AG09309 (cell line): ENCODE results near the gene FOXA3.
A peak's percentile ranks its signal among the peaks of the same experiment; 100 is the strongest.
"Not testable (repeated sequence)": the region's sequence is repeated elsewhere in the genome, so short reads cannot be mapped to it uniquely, and the experiment has no call there.

Experiments
- DNase-seq: peaks from one replicate; pipeline ENCODE4 v3.0.0-alpha.2; 2010; ENCODE audit warnings: low read depth
- H3K4me3 ChIP-seq: 2 replicates; pipeline ENCODE4 v1.5.1; 2011; ENCODE audit warnings: mild to moderate bottlenecking, low read depth, low read length, moderate library complexity; ENCODE audit not compliant: control insufficient read depth
- TF ChIP-seq, protein P1 (sequence below): IDR thresholded peaks from 2 replicates; pipeline ENCODE4 v1.5.1; 2011; ENCODE audit warnings: mild to moderate bottlenecking, low read depth, low read length, inconsistent platforms; ENCODE audit not compliant: insufficient read depth, control insufficient read depth; ENCODE audit errors: missing control alignments

The FOXA3 gene

DNA sequence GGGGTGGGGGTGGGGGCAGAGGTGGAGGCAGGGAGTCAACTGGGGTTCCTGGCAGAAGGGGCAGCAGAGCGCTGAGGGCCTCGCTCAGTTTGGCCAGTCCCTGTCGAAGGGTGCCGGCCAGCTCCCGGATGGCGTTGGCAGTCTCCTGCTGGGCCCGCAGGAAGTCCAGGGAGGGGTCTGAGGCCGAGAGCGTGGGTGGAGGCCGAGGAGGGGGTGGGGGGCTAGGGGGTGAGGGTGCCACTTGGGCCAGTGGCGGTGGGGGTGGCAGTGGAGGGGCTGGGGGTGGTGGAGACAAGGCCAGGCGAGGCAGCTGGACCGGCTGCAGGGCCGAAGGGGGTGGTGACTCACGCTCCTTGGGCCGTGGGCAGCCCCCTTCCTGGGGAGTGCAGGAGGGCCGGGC, 26.8 kb downstream of the FOXA3 start:
- TF ChIP-seq, protein P1, sequence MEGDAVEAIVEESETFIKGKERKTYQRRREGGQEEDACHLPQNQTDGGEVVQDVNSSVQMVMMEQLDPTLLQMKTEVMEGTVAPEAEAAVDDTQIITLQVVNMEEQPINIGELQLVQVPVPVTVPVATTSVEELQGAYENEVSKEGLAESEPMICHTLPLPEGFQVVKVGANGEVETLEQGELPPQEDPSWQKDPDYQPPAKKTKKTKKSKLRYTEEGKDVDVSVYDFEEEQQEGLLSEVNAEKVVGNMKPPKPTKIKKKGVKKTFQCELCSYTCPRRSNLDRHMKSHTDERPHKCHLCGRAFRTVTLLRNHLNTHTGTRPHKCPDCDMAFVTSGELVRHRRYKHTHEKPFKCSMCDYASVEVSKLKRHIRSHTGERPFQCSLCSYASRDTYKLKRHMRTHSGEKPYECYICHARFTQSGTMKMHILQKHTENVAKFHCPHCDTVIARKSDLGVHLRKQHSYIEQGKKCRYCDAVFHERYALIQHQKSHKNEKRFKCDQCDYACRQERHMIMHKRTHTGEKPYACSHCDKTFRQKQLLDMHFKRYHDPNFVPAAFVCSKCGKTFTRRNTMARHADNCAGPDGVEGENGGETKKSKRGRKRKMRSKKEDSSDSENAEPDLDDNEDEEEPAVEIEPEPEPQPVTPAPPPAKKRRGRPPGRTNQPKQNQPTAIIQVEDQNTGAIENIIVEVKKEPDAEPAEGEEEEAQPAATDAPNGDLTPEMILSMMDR, result no peak
- DNase-seq, result no peak
- H3K4me3 ChIP-seq, result no peak overlapping the region

DNA sequence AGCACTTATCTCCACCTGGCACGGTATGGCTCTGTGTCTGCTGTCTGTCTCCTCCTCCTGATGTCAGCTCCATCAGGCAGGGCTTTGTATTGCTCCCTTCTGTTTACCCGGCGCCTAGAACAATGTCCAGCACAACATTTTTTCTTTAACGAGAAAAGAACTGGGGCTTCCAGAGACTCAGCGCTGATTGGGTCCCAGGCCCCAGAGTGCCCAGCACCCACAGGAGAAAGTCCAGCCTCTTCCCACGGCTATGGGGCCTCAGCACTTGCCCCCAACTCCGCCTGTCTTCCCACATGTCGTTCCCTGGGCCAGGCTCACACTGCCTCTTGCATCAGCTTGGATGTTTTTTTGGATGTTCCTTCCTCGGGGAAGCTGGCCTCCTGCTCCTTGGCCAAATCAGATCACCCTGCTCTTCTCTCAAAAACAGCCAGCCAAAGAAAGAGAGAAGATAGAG, 31.4 kb downstream of the FOXA3 start:
- TF ChIP-seq, protein P1, result no peak
- H3K4me3 ChIP-seq, result no peak overlapping the region
- DNase-seq, result no peak

DNA sequence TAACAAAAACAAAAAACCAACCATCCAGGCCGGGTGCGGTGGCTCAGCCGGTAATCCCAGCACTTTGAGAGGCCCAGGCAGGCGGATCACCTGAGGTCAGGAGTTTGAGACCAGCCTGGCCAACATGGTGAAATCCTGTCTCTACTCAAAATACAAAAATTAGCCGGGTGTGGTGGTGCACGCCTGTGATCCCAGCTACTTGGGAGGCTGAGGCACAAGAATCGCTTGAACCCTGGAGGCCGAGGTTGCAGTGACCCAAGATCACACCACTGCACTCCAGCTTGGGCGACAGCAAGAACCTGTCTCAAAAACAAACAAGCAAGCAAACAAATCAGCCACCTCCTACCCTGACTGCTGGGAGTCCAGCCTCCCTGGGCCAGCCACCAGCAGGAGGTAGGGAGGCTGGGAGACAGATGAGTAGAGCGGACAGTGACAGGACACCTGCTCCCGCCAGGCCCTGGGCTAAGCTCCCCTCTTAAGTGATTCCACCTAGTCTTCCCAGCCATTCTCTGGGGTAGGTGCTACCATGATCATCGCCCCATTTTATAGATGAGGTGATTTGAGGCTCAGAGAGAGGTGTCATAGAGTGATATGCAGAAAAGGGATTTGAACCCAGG, 32.0 kb downstream of the FOXA3 start:
- H3K4me3 ChIP-seq, DNase-seq: not testable (repeated sequence)

DNA sequence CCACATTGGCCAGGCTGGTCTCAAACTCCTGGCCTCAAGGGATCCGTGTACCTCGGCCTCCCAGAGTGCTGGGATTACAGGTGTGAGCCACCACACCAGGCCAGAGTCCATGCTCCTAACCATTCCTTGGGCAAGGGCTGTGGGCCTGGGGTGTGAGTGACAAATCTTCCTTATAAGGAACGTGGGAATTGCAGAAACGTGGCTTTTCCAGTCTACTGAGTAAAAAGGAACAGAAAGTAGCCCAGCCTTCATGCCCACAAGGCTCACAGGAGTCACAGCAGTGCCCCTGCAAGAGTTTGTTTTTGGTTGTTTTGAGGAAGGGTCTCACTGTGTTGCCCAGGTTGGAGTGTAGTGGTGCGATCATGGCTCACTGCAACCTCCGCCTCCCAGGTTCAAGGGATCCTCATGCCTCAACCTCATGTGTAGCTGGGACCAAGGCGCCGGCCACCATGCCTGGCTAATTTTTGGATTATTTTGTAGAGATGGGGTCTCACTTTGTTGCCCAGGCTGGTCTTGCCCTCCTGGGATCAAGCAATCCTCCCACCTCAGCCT, 33.2 kb downstream of the FOXA3 start:
- TF ChIP-seq, protein P1, result no peak
- no peak for DNase-seq
- H3K4me3 ChIP-seq, result no peak overlapping the region

DNA sequence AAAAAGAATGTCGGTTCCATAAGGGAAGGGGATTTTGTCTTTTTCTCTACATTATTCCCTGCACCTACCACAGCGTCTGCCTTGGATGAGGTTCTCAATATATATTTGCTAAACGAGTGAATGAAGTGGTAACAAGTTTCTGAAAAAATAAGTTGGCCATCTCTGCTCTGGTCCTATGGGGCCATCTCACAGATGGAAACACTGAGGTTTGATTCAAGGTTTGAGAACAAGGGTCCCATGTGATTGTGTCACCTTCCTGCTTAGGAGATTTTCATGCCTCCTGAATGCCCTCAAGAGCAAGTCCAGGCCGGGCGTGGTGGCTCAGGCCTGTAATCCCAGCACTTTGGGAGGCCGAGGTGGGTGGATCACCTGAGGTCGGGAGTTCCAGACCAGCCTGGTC, 35.1 kb downstream of the FOXA3 start:
- no peak overlapping the region for H3K4me3 ChIP-seq
- TF ChIP-seq, protein P1, result no peak
- DNase-seq, result no peak

DNA sequence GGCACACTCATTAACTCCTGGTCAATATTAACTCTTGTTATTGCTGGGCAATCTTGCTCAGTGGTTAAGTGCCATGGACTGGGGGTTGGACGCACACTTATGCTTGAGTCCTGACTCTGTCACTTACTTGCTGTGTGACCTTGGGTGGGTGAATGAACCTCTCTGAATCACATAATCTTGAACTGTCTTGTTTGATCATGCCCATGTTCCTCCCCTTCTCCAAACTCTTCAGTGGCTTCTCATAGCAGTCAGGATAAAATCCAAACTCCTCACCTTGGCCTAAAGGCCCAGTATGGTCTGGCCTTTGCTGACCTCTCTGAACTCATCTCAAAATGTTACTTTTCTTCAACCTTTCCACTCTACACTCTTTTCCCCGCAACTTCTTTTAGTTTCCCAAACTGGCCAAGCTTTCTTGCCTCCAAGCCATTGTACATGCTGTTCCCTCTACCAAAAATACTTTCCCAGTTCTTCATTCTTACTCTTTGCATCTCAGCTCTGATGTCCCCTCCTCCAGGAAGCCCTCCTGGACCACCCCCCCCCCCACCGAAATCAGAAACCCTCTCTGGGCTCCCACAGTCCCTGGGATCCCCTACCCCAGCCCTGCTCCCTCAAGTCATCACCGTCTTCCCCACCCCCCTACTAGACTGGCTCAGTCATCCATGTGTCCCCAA, 35.9 kb downstream of the FOXA3 start:
- H3K4me3 ChIP-seq, result no peak overlapping the region
- TF ChIP-seq, protein P1, result no peak
- DNase-seq, result no peak

DNA sequence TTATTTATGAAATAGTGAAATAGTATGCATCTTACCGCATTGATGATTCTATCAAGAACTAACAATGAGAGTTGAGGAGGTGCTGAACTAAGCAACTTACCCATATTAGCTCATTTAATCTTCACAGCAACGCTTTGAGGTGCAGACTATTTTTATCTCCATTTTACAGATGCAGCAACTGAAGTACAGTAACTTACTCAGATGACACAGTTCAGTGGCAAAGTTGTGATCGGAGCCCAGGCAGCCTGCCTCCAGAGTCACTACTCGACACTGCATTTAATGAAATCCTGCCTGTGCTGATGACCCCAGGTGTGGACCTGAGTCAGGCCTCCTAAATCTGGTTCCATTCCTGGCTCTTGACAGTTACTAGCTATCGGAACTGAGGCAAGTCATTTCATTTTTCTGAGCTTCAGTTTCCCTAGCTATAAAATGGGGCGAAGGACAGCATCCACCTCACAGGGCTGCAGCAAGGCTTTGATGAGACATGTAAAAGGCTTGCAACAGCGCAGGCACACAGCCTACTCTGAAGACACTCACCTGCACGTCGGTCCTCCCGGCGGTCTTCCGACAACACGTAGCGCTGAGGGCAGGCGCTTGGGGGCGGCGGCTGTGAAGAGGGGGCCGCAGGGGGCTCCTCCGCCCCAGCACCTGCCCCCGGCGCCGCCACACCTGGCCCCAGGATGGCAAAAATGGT, 36.8 kb downstream of the FOXA3 start:
- peak overlapping the region; percentile 92 for H3K4me3 ChIP-seq
- no peak for DNase-seq
- TF ChIP-seq, protein P1, result no peak
